GM18867 (cell line): ENCODE data around the gene ASPRV1.
"Not testable (repeated sequence)": the region's sequence is repeated elsewhere in the genome, so short reads cannot be mapped to it uniquely, and the experiment has no call there.

ENCODE experiments used
- ATAC-seq: cut with Tn5 transposase; IDR thresholded peaks from one replicate; pipeline ENCODE4 v1.9.1; 2021; ENCODE audit warnings: mild to moderate bottlenecking, moderate library complexity; ENCODE audit not compliant: unreplicated experiment

The ASPRV1 gene

GRCh38 chr2:69962986-69963730 lies 1.7 kb upstream of the ASPRV1 start:
- ATAC-seq = no peak

- no peak for ATAC-seq
Measured at GRCh38 chr2:69960821-69961220, 610 bp downstream of the ASPRV1 start.

- no peak for ATAC-seq
Measured at GRCh38 chr2:69959425-69959824, 2.0 kb downstream of the ASPRV1 start.

- no peak for ATAC-seq
Measured at GRCh38 chr2:69958480-69958879, 3.0 kb downstream of the ASPRV1 start.

- no peak for ATAC-seq
Measured at GRCh38 chr2:69957965-69958364, 3.5 kb downstream of the ASPRV1 start.

- no peak for ATAC-seq
Measured at GRCh38 chr2:69956475-69956979, 4.9 kb downstream of the ASPRV1 start.

GRCh38 chr2:69955029-69955428 lies 6.4 kb downstream of the ASPRV1 start:
- no peak for ATAC-seq

GRCh38 chr2:69954084-69954483 lies 7.3 kb downstream of the ASPRV1 start:
- ATAC-seq = no peak

GRCh38 chr2:69952336-69953115 lies 8.9 kb downstream of the ASPRV1 start:
- no peak for ATAC-seq

- ATAC-seq = not testable (repeated sequence)
Measured at GRCh38 chr2:69950671-69951070, 10.8 kb downstream of the ASPRV1 start.

- no peak for ATAC-seq
Measured at GRCh38 chr2:69950241-69950640, 11.2 kb downstream of the ASPRV1 start.

GRCh38 chr2:69948963-69949645 lies 12.3 kb downstream of the ASPRV1 start:
- no peak for ATAC-seq

- no peak for ATAC-seq
Measured at GRCh38 chr2:69948032-69948962, 13.1 kb downstream of the ASPRV1 start.

- no peak for ATAC-seq
Measured at GRCh38 chr2:69947325-69947931, 14.0 kb downstream of the ASPRV1 start.

GRCh38 chr2:69946351-69947324 lies 14.8 kb downstream of the ASPRV1 start:
- peak; percentile 77 for ATAC-seq

- ATAC-seq = no peak
Measured at GRCh38 chr2:69945941-69946340, 15.5 kb downstream of the ASPRV1 start.

GRCh38 chr2:69945441-69945840 lies 16.0 kb downstream of the ASPRV1 start:
- ATAC-seq = no peak

GRCh38 chr2:69944756-69945155 lies 16.7 kb downstream of the ASPRV1 start:
- no peak for ATAC-seq
